Peyer's patch (tissue), 4 donors: Measurements from ENCODE around the gene MVK. TPM values are rescaled to one million over a fixed set of nuclear protein-coding genes. Genes with fewer than 3 reads are reported as not detected.

ENCODE experiments used
- DNase-seq, 3 donors: peaks; one replicate each; pipeline ENCODE4 v3.0.0-alpha.2; 2017 to 2019
- H3K27ac ChIP-seq, 4 donors: fragments of 200-600 bp; sonication (generic); one replicate each; pipeline ENCODE4 v1.5.1; 2016 to 2019
- H3K27me3 ChIP-seq, 2 donors: fragments of 200-600 bp; sonication (generic); one replicate each; pipeline ENCODE4 v1.5.1; 2019
- H3K36me3 ChIP-seq, 3 donors: fragments of 200-600 bp; sonication (generic); one replicate each; pipeline ENCODE4 v1.5.1; 2016 to 2019
- H3K4me1 ChIP-seq, 4 donors: fragments of 200-600 bp; sonication (generic); one replicate each; pipeline ENCODE4 v1.5.1; 2016 to 2019
- H3K4me3 ChIP-seq, 4 donors: fragments of 200-600 bp; sonication (generic); 1 replicate in 3 of 4; 2 replicates in 1 of 4; pipeline ENCODE4 v1.5.1; 2016 to 2019; ENCODE audit warnings: mild to moderate bottlenecking in 1 of 4
- H3K9me3 ChIP-seq, 4 donors: fragments of 200-600 bp; sonication (generic); one replicate each; pipeline ENCODE4 v1.5.1; 2016 to 2019; ENCODE audit warnings: mild to moderate bottlenecking in 1 of 4
- CTCF ChIP-seq, 6 experiments: fragments of 450-650 bp in 4 of 6; fragments of 200-600 bp in 2 of 6; sonication (generic) in 1 of 6; IDR thresholded peaks; one replicate each; pipeline ENCODE4 v1.5.1; 2017 to 2019; ENCODE audit warnings: antibody characterized with exemption in 6 of 6, mild to moderate bottlenecking in 3 of 6, moderate library complexity in 1 of 6
- POLR2A ChIP-seq, 2 donors: fragments of 450-650 bp; IDR thresholded peaks; one replicate each; pipeline ENCODE4 v1.5.1; 2017; ENCODE audit warnings: antibody characterized with exemption in 2 of 2, mild to moderate bottlenecking in 2 of 2, moderate library complexity in 2 of 2
- total RNA-seq, 4 donors: library from RNA; depleted of rRNA; stranded (reverse); fragments of >200 nt; gene quantifications; one replicate each; pipeline ENCODE4 v1.1.0, GENCODE V29; 2016

MVK gene
- total RNA-seq, 4 donors from 2014 or later, result 3.3 to 66.7 (median 41.6) TPM

GRCh38 chr12:109631751-109632150 lies 58.2 kb downstream of the MVK start:
- Histone ChIP-seq H3K4me1 (no peaks in the 10 kb centered on the region), H3K4me3 (no peak overlapping the region), H3K27me3 (no peaks in the 10 kb centered on the region), H3K27ac (no peak overlapping the region), H3K9me3 (no peaks in the 10 kb centered on the region), H3K36me3 (no peaks in the 10 kb centered on the region)
- no peak for DNase-seq
- TF ChIP-seq CTCF (IDR thresholded peaks at IDR 0.05) (no peak), POLR2A (IDR thresholded peaks at IDR 0.05) (no peak)

DNA sequence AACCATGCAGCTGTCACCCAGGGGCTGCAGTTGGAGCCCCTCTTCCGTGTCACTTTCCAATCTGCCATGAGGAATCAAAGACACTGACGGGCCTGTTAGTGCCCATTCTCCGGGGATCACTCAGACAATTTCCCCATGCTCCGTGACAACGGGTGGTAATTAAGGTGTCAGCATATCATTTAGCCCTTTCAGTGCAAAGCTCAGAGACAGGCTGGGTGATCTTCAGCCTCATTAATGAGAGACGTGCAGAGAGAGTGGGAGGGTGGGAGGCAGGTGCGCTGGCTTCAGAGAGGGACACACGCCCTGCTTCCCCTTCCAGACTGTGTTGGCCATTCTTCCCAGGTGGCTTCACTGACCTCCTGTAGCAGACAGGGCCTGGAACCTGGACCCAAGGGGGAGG lies 58.7 kb downstream of the MVK start:
- no peaks in the 10 kb centered on the region for H3K9me3 ChIP-seq
- H3K36me3 ChIP-seq, result no peaks in the 10 kb centered on the region
- H3K4me3 ChIP-seq, result no peak overlapping the region
- TF ChIP-seq CTCF (IDR thresholded peaks at IDR 0.05), result no peak
- no peak for TF ChIP-seq POLR2A (IDR thresholded peaks at IDR 0.05)
- no peaks in the 10 kb centered on the region for H3K4me1 ChIP-seq
- H3K27ac ChIP-seq, result no peak overlapping the region
- no peak for DNase-seq
- H3K27me3 ChIP-seq, result no peaks in the 10 kb centered on the region

DNA sequence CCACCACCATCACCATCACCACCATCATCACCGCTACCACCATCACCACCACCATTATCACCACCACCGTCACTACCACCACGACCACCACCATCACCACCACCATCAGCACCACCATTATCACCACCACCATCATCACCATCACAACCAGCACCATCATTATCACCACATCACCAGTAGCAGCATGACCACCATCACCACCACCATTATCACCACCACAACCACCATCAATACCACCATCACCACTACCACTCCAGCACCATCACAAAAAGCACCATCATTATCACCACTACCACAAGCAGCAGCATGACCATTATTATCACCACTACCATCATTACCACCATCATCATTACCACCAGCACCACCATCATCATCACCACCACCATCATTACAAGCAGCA lies 62.1 kb downstream of the MVK start:
- H3K4me3 ChIP-seq, result no peak overlapping the region
- no peaks in the 10 kb centered on the region for H3K27me3 ChIP-seq
- H3K4me1 ChIP-seq, result no peaks in the 10 kb centered on the region
- TF ChIP-seq POLR2A (IDR thresholded peaks at IDR 0.05), result no peak
- TF ChIP-seq CTCF (IDR thresholded peaks at IDR 0.05), result no peak
- DNase-seq, result no peak
- H3K36me3 ChIP-seq, result no peaks in the 10 kb centered on the region
- H3K27ac ChIP-seq, result no peak overlapping the region
- no peaks in the 10 kb centered on the region for H3K9me3 ChIP-seq

- no peak overlapping the region for H3K4me3 ChIP-seq
- no peak overlapping the region for H3K27ac ChIP-seq
- H3K4me1 ChIP-seq, result no peaks in the 10 kb centered on the region
- no peak for TF ChIP-seq POLR2A (IDR thresholded peaks at IDR 0.05)
- no peak for DNase-seq
- H3K9me3 ChIP-seq, result no peaks in the 10 kb centered on the region
- H3K36me3 ChIP-seq, result no peaks in the 10 kb centered on the region
- H3K27me3 ChIP-seq, result no peaks in the 10 kb centered on the region
Observed at GRCh38 chr12:109637348-109637747, 63.8 kb downstream of the MVK start.

DNA sequence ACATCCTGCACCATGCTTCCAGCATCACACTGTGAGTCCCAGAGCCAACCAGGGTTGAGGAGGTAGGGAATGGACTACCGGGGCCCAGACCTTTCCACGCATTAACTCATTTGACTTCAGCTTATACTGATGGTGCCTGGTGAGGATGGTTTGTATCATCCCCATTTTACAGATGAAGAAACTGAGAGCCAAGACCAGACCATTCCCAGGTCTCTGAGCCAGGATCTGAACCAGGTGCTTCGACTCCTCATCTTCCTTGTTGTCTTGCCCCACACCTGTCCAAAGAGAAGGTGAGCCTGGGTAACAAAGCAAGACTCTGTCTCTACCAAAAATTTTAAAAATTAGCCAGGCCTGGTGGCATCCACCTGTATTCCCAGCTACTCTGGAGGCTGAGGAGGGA lies 64.4 kb downstream of the MVK start:
- H3K4me3 ChIP-seq, result no peak overlapping the region
- no peaks in the 10 kb centered on the region for H3K27me3 ChIP-seq
- no peaks in the 10 kb centered on the region for H3K4me1 ChIP-seq
- DNase-seq, result no peak
- H3K9me3 ChIP-seq, result no peaks in the 10 kb centered on the region
- TF ChIP-seq CTCF (IDR thresholded peaks at IDR 0.05) (no peak), POLR2A (IDR thresholded peaks at IDR 0.05) (no peak)
- no peak overlapping the region for H3K27ac ChIP-seq
- H3K36me3 ChIP-seq, result no peaks in the 10 kb centered on the region

- Histone ChIP-seq H3K4me1 (no peaks in the 10 kb centered on the region), H3K36me3 (no peaks in the 10 kb centered on the region), H3K27me3 (no peaks in the 10 kb centered on the region), H3K9me3 (no peaks in the 10 kb centered on the region), H3K4me3 (no peak overlapping the region), H3K27ac (no peak overlapping the region)
- TF ChIP-seq POLR2A (IDR thresholded peaks at IDR 0.05), result no peak
- TF ChIP-seq CTCF (IDR thresholded peaks at IDR 0.05), result no peak
- no peak for DNase-seq
Observed at GRCh38 chr12:109638735-109639134, 65.1 kb downstream of the MVK start.
